HPDE6-E6E7 (cell line): ENCODE measurements around the gene ADAMTS9.

Experiments used
- DNase-seq: peaks from one replicate; pipeline ENCODE4 v3.0.0; 2011; ENCODE audit warnings: missing footprints; ENCODE audit errors: extremely low spot score

Gene ADAMTS9

GRCh38 chr3:64617610-64618009 is 70.2 kb downstream of the ADAMTS9 start:
- DNase-seq: no peak

- DNase-seq: no peak
Observed at GRCh38 chr3:64616953-64617352, 70.8 kb downstream of the ADAMTS9 start.

GRCh38 chr3:64612916-64613526 is 74.8 kb downstream of the ADAMTS9 start:
- no peak for DNase-seq

GRCh38 chr3:64612082-64612860 is 75.5 kb downstream of the ADAMTS9 start:
- DNase-seq: no peak

- no peak for DNase-seq
Observed at GRCh38 chr3:64608741-64609140, 79.1 kb downstream of the ADAMTS9 start.

GRCh38 chr3:64607032-64607551 is 80.7 kb downstream of the ADAMTS9 start:
- DNase-seq: no peak

- DNase-seq: no peak
Observed at GRCh38 chr3:64604313-64604712, 83.5 kb downstream of the ADAMTS9 start.

GRCh38 chr3:64601824-64602223 is 86.0 kb downstream of the ADAMTS9 start:
- no peak for DNase-seq

GRCh38 chr3:64600246-64600950 is 87.4 kb downstream of the ADAMTS9 start:
- no peak for DNase-seq

- no peak for DNase-seq
Observed at GRCh38 chr3:64599651-64600050, 88.1 kb downstream of the ADAMTS9 start.

GRCh38 chr3:64595253-64595694 is 92.5 kb downstream of the ADAMTS9 start:
- no peak for DNase-seq

GRCh38 chr3:64594134-64594533 is 93.7 kb downstream of the ADAMTS9 start:
- DNase-seq: no peak

- DNase-seq: no peak
Observed at GRCh38 chr3:64593350-64593749, 94.5 kb downstream of the ADAMTS9 start.

GRCh38 chr3:64591615-64592014 is 96.2 kb downstream of the ADAMTS9 start:
- DNase-seq: no peak

GRCh38 chr3:64588380-64588779 is 99.4 kb downstream of the ADAMTS9 start:
- DNase-seq: no peak

GRCh38 chr3:64586952-64587351 is 100.8 kb downstream of the ADAMTS9 start:
- no peak for DNase-seq

GRCh38 chr3:64584179-64584578 is 103.6 kb downstream of the ADAMTS9 start:
- DNase-seq: no peak

- DNase-seq: no peak
Observed at GRCh38 chr3:64578797-64579196, 109.0 kb downstream of the ADAMTS9 start.

GRCh38 chr3:64578062-64578770 is 109.6 kb downstream of the ADAMTS9 start:
- DNase-seq: no peak

GRCh38 chr3:64576211-64576775 is 111.5 kb downstream of the ADAMTS9 start:
- no peak for DNase-seq

GRCh38 chr3:64575211-64575844 is 112.5 kb downstream of the ADAMTS9 start:
- DNase-seq: no peak
